Measurements from ENCODE around the gene SHTN1. TPM values are rescaled to one million over a fixed set of nuclear protein-coding genes. Genes with fewer than 3 reads are reported as not detected.

SHTN1 gene
- total RNA-seq, 2 donors from 2014 or later, result 24.7 to 37.1 TPM

DNA sequence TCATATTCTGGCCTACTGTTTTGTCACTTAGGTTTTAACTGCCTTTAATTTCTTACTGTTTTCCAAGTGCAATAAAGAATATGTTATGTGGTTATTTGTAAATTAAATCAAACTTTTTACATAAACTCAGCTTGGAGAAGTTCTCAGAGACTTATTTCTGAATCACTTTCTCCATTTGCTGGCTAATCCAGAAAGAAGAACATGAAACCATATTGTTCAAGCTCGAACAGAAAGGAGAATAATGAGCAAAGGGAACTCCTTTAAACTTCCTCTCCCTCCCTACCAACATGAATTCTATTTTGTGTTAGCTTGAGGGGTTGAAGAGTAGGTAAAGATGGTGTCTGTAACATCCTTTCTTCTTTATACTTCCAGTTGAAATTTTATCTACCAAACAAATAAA, 52.3 kb downstream of the SHTN1 start:
- DNase-seq (no peak), ATAC-seq (no peak)
- H3K27ac ChIP-seq, result no peak overlapping the region
- intact Hi-C loops (cut with DNase I), result no loop called here
- H3K4me3 ChIP-seq, result no peak overlapping the region
- TF ChIP-seq CTCF (IDR thresholded peaks at IDR 0.05), result no peak
- no peak for TF ChIP-seq POLR2A (IDR thresholded peaks at IDR 0.05)
- no peaks in the 10 kb centered on the region for H3K9me3 ChIP-seq
- peaks cover 0 to 3% of the 10 kb centered on the region in 2 donors for H3K36me3 ChIP-seq (replicated peaks in 1 of 2; ENCODE audit: insufficient read depth in 1 of 2, low read depth in 2 of 2)
- WGBS, 2 donors, result 59 to 79% methylated on average over 1 of the region's 1 CpG
- no peaks in the 10 kb centered on the region for H3K27me3 ChIP-seq
- peaks cover 7% of the 10 kb centered on the region for H3K4me1 ChIP-seq

DNA sequence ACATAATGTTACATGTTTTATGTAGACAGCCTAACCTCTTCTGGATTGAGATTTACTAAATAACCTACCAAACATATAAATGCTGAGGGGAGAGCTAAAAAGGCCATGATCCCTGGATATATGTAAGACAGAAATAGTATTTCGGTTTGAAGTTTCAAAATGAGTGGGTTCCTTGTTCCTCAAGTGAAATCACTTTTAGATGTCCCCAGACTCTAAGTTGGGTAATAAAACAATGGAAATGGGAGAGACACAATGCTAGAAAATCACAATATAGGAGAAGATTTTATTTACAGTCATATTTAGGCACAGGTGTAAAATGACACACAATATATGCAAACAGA, 56.5 kb downstream of the SHTN1 start:
- H3K27ac ChIP-seq, result peak overlapping the region in 1 of 4 donors; percentile 59

DNA sequence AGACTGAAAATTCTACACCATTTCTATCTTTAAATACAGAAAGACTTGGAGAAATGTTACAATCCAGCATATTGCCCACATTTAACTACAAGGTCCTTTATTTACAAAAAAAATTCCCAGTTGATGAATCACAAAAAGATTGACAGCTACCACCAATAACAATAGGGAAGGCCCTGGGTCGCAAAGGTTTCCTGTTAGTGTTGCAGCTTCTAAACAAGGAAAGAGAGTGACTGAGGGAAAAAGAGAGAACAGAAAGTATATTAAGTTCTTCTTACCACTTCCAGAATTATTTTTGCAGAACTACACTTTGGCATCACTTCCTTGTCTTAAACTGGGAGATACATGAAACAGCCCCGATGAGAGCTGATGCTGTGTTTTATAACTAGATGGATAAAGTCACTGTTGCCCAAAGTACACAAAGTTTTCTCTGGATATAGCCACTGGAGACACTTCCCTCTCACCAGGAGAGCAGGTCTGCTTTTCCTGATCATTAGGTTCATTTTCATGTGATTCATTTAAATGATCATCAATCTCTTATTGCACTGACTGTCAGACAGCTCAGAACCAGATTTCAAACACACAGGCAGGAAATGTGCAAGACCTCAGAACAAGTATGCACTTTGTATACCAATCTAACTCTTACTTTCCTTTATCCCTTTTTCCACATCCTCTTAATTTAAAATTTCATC, 57.0 kb downstream of the SHTN1 start:
- H3K9me3 ChIP-seq, result no peaks in the 10 kb centered on the region
- ATAC-seq, result no peak

More for the DNA sequence above, 56.5 kb downstream of the SHTN1 start:
- peaks cover 10% of the 10 kb centered on the region for H3K4me1 ChIP-seq
- no peaks in the 10 kb centered on the region for H3K9me3 ChIP-seq
- H3K27me3 ChIP-seq, result no peaks in the 10 kb centered on the region
- WGBS, 2 donors, result 74 to 78% methylated on average over 1 of the region's 1 CpG
- peaks cover 3 to 6% of the 10 kb centered on the region in 2 donors for H3K36me3 ChIP-seq (replicated peaks in 1 of 2; ENCODE audit: insufficient read depth in 1 of 2, low read depth in 2 of 2)
- TF ChIP-seq CTCF (IDR thresholded peaks at IDR 0.05) (no peak), POLR2A (IDR thresholded peaks at IDR 0.05) (no peak)
- ATAC-seq, result no peak
- no peak for DNase-seq
- no peak overlapping the region for H3K4me3 ChIP-seq
- intact Hi-C loops (cut with DNase I), result no loop called here

GRCh38 chr10:116944911-116945310, 60.1 kb downstream of the SHTN1 start:
- no peaks in the 10 kb centered on the region for H3K9me3 ChIP-seq
- ATAC-seq (no peak), DNase-seq (no peak)
- intact Hi-C loops (cut with DNase I), result no loop called here
- no peak overlapping the region for H3K27ac ChIP-seq
- no peak for TF ChIP-seq CTCF (IDR thresholded peaks at IDR 0.05)
- TF ChIP-seq POLR2A (IDR thresholded peaks at IDR 0.05), result no peak
- peaks cover 10% of the 10 kb centered on the region for H3K4me1 ChIP-seq
- WGBS, 2 donors, result 89 to 90% methylated on average over 2 of the region's 2 CpGs
- no peaks in the 10 kb centered on the region for H3K27me3 ChIP-seq
- no peak overlapping the region for H3K4me3 ChIP-seq
- H3K36me3 ChIP-seq (replicated peaks in 1 of 2; ENCODE audit: insufficient read depth in 1 of 2, low read depth in 2 of 2), result peaks cover 3 to 11% of the 10 kb centered on the region in 2 donors

More for the DNA sequence above, 57.0 kb downstream of the SHTN1 start:
- no peak overlapping the region for H3K4me3 ChIP-seq
- no peak for TF ChIP-seq CTCF (IDR thresholded peaks at IDR 0.05)
- no peak for TF ChIP-seq POLR2A (IDR thresholded peaks at IDR 0.05)
- peaks cover 5 to 10% of the 10 kb centered on the region in 2 donors for H3K36me3 ChIP-seq (replicated peaks in 1 of 2; ENCODE audit: insufficient read depth in 1 of 2, low read depth in 2 of 2)
- peak overlapping the region in 1 of 4 donors; percentile 59 for H3K27ac ChIP-seq
- DNase-seq, result peak in 1 of 4 donors; percentile 19
- H3K27me3 ChIP-seq, result no peaks in the 10 kb centered on the region
- intact Hi-C loops (cut with DNase I), result no loop called here
- WGBS, 2 donors, result 64 to 65% methylated on average over 2 of the region's 2 CpGs
- peaks cover 10% of the 10 kb centered on the region for H3K4me1 ChIP-seq

DNA sequence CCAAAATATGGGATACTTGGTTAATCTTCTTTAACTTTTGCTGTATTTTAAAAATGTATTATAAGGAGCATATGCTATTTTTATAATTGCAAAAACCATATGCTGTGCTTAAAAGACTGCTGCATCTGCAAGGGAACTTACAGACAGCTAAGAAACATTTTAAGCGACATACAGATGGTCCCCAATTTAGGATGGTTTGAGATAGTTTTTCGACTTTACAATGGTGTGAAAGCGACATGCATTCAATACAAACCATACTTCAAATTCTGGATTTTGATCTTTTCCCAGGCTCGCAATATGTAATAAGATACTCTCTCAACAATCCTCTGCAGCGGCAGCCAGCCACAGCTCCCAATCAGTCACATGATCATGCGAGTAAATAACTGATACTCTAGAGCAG, 73.2 kb downstream of the SHTN1 start:
- no peak for DNase-seq
- intact Hi-C loops (cut with DNase I), result no loop called here
- H3K4me1 ChIP-seq, result no peaks in the 10 kb centered on the region
- TF ChIP-seq POLR2A (IDR thresholded peaks at IDR 0.05), result no peak
- no peak for TF ChIP-seq CTCF (IDR thresholded peaks at IDR 0.05)
- peaks cover 0 to 5% of the 10 kb centered on the region in 2 donors for H3K36me3 ChIP-seq (replicated peaks in 1 of 2; ENCODE audit: insufficient read depth in 1 of 2, low read depth in 2 of 2)
- H3K27me3 ChIP-seq, result no peaks in the 10 kb centered on the region
- no peak overlapping the region for H3K4me3 ChIP-seq
- no peaks in the 10 kb centered on the region for H3K9me3 ChIP-seq
- no peak for ATAC-seq
- H3K27ac ChIP-seq, result no peak overlapping the region
- 97% methylated on average over 6 of the region's 6 CpGs for WGBS, 2 donors
